Measurements from ENCODE around the gene SPATA13.

DNA sequence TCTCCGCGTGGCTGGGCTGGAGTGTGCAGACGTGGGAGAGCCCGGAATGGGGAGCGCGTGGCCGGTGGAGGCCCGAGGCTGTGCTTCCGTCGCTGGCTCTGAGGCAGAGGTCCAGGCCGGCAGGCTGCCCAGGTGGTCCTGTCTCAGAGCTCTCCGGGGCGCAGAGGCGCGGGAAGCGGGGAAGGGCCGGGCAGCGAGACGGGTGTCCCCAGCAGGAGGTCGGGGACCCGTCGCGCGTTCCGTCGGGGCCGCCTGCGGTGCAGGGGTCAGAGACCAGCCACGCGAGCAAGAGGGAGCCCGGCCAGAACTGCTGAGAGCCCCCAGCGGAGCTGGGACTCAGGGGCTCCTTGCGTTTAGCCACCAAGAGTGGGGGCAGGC lies 147.5 kb downstream of the SPATA13 start:
- TF ChIP-seq, protein P1, sequence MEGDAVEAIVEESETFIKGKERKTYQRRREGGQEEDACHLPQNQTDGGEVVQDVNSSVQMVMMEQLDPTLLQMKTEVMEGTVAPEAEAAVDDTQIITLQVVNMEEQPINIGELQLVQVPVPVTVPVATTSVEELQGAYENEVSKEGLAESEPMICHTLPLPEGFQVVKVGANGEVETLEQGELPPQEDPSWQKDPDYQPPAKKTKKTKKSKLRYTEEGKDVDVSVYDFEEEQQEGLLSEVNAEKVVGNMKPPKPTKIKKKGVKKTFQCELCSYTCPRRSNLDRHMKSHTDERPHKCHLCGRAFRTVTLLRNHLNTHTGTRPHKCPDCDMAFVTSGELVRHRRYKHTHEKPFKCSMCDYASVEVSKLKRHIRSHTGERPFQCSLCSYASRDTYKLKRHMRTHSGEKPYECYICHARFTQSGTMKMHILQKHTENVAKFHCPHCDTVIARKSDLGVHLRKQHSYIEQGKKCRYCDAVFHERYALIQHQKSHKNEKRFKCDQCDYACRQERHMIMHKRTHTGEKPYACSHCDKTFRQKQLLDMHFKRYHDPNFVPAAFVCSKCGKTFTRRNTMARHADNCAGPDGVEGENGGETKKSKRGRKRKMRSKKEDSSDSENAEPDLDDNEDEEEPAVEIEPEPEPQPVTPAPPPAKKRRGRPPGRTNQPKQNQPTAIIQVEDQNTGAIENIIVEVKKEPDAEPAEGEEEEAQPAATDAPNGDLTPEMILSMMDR (IDR thresholded peaks at IDR 0.05), result no peak
- TF ChIP-seq POLR2A (IDR thresholded peaks at IDR 0.05), result no peak

Measured in uterus (tissue), 2 donors.